ENCODE results near the gene TMCC2.
"Not testable (repeated sequence)": the region's sequence is repeated elsewhere in the genome, so short reads cannot be mapped to it uniquely, and the experiment has no call there.

Gene TMCC2, protein sequence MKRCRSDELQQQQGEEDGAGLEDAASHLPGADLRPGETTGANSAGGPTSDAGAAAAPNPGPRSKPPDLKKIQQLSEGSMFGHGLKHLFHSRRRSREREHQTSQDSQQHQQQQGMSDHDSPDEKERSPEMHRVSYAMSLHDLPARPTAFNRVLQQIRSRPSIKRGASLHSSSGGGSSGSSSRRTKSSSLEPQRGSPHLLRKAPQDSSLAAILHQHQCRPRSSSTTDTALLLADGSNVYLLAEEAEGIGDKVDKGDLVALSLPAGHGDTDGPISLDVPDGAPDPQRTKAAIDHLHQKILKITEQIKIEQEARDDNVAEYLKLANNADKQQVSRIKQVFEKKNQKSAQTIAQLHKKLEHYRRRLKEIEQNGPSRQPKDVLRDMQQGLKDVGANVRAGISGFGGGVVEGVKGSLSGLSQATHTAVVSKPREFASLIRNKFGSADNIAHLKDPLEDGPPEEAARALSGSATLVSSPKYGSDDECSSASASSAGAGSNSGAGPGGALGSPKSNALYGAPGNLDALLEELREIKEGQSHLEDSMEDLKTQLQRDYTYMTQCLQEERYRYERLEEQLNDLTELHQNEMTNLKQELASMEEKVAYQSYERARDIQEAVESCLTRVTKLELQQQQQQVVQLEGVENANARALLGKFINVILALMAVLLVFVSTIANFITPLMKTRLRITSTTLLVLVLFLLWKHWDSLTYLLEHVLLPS

DNA sequence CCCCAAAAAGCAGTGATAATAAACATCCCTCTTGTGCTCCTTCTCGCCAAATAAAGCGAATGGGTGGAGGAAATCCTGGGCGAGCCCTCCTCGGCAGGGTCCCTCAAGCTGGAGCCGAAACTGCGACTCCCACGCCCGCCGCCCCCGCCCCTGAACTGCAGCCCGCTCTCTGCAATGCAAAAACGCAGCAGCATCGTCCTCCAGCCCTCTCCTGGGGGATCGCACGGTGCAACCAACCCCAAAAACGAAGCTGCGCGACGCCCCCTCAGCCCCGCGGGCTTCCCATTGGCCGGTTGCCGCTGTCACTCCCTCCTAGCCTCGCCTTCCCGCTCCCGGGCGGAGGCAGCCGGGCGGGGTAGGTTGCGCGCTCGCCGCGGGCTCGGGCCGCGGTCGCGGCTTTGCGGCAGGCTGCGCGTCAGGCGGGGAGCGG lies at the start of gene TMCC2:
TMCC2 (plus strand) TSS at position 363 of the 430 bp plus-strand sequence. CDS start 619 bp downstream, outside the sequence.
- peak; percentile 55 to 60 for DNase-seq (ENCODE audit: low read depth in 2 of 2, low spot score in 1 of 2)

DNA sequence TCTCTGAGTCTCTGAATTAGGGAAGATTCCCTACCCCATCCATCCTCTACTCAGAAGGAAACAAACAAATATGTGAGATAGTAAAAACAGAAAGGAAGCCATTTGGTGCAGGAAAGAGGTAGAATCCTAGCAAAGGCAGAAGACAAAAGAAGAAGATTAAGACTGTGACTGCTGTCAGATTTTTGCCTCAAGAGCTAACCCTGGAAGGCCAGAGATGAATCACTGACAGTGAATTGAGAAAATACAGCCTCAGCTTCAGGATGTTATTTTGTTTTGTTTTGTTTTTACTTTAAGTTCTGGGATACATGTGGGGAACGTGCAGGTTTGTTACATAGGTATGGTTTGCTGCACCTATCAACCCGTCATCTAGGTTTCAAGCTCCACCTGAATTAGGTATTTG lies 47.9 kb upstream of the TMCC2 start:
- DNase-seq (ENCODE audit: low read depth in 2 of 2, low spot score in 1 of 2): no peak

DNA sequence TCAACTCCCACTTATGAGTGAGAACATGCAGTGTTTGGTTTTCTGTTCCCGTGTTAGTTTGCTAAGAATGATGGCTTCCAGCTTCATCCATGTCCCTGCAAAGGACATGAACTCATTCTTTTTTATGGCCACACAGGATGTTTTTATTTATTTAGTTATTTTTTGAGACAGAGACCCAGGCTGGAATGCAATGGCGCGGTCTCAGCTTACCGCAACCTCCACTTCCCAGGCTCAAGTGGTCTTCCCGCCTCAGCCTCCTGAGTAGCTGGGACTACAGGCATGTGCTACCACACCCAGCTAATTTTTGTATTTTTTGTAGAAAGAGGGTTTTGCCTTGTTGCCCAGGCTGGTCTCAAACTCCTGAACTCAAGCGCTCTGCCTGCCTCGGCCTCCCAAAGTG lies 47.4 kb upstream of the TMCC2 start:
- not testable (repeated sequence) for DNase-seq (ENCODE audit: low read depth in 2 of 2, low spot score in 1 of 2)

DNA sequence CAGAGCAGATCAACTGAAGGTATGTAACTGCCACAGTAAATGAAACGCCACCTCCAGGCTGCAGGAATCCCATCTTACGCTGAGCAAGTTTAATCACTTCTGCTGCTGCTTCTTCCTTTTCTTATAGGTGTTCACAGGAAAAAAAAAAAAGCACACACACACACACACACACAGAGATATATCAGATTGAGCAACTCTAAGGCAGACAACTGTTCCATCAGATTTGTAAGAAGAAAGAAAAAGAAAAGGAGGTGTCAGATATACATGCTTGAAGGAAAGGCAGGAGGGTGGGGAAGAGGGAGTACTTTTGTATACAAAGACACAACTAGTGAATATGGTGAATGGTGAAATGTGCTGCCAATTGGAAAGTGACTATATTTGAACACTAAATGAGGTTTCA lies 44.8 kb upstream of the TMCC2 start:
- no peak for DNase-seq (ENCODE audit: low read depth in 2 of 2, low spot score in 1 of 2)

DNA sequence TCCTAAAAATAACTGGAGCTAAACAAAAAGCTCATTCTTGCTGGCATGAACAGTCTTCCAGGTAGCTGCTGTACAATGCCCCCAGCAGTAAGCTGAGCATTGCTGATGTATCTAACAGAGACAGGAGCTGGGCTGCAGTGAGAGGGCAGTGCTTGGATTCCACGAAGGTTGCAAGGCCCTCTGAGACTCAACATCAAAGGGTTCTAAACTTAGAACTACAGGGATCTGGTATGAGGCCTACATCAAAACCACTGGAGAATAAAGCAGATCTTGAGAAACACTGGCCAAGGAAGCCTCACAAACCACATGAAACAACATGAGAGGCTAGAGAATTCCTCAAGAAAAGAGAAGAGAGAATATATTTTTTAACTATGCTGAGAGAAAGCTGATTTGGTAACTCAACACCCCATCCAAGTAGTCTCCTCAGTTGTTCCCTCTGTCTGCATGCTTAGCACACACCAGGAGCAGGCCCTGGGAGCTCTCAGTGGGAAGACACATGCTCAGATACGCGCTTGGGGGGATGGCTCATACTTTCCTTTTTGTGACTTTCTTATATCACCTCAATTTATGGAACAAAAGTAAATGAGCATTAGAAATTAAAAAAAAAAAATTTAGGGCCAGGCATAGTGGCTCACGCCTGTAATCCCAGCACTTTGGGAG lies 43.9 kb upstream of the TMCC2 start:
- DNase-seq (ENCODE audit: low read depth in 2 of 2, low spot score in 1 of 2): no peak

DNA sequence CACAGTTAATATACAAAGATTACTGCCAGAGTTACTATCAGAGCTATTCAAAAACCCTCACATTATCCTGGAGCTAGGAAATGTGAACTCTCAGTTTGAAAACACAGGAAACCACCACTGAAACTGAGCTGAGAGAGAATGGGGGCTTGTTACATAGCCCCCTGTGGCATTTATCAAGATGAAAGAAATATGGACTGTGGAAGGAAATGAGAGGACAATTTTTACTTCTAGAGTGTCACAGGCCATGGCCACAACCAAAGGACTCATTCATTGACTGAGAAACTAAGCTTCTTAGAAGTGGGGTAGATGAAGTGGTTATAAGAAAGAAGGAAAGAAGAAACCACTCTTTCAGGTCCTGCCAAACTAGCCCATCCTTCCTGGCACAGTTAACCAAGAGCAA lies 41.6 kb upstream of the TMCC2 start:
- no peak for DNase-seq (ENCODE audit: low read depth in 2 of 2, low spot score in 1 of 2)

DNA sequence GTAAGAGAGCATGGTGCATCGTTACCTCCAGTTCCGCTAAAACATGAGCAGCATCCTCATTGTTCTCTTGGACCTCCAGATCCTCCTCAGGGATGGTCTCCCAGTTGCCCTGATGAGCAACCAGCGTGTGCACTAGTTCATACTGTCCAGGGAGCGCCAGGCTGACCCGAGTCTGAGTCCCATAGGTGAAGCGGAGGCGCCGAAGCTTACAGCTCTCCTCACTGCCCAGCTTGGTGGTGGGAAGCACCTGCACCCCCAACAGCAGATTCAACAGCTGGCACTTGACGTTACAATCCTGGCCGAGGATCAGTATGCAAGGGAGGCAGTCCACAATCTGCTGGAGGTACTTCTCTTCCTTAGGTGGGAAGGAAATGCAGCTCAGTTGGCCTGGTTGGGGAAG lies 40.3 kb upstream of the TMCC2 start:
- DNase-seq (ENCODE audit: low read depth in 2 of 2, low spot score in 1 of 2): no peak

DNA sequence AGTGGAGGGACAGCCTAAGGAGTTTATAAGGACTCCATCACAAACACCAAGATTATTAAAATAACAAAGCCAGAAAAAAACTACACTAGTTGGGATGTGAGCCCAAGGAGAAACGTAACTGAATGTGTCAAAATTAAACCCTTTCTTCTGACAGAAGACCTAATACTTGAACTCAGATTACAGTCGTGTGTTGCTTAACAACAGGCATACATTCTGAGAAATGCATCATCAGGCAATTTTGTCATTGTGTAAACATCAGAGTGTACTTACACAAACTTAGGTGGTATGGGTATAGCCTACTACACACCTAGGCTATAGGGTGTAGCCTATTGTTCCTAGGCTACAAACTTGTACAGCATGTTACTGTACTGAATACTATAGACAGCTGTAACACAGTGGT lies 39.6 kb upstream of the TMCC2 start:
- no peak for DNase-seq (ENCODE audit: low read depth in 2 of 2, low spot score in 1 of 2)

DNA sequence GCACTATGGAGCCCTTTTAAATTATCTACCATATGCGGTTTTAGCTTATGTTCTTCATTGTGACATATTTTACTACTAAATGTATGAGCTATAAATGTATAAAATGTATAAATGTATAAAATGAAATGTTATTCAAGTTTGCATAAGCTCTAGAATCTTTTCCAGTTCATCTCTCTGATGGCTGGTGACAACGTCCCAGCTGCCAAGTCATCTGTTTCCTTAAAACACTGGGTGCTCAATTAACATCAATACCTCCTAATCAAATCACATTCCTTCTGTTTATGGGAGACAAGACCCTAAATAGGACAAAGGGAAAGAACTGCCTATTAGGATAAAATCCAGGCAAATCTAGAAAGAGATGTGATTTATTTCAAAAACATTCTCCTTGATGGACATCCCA lies 39.1 kb upstream of the TMCC2 start:
- DNase-seq (ENCODE audit: low read depth in 2 of 2, low spot score in 1 of 2): no peak

DNA sequence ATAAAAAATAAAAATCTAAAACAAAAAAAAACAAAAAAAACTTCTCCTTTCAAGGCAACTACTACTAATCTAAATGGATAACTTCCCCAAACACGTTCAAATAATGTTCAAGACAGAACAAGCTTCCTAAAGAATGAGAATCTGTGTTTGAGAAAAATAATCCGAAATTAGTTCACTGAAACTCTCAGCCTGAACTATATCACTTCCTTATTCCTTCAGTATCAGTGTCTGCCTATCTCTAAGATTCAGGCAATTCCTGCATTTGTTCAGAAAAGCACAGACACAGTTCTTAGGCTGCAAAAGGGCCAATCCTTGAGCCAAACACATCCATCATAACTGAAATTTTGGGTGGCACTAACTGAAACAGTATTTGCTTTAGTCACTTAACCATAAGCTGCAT lies 38.6 kb upstream of the TMCC2 start:
- no peak for DNase-seq (ENCODE audit: low read depth in 2 of 2, low spot score in 1 of 2)

DNA sequence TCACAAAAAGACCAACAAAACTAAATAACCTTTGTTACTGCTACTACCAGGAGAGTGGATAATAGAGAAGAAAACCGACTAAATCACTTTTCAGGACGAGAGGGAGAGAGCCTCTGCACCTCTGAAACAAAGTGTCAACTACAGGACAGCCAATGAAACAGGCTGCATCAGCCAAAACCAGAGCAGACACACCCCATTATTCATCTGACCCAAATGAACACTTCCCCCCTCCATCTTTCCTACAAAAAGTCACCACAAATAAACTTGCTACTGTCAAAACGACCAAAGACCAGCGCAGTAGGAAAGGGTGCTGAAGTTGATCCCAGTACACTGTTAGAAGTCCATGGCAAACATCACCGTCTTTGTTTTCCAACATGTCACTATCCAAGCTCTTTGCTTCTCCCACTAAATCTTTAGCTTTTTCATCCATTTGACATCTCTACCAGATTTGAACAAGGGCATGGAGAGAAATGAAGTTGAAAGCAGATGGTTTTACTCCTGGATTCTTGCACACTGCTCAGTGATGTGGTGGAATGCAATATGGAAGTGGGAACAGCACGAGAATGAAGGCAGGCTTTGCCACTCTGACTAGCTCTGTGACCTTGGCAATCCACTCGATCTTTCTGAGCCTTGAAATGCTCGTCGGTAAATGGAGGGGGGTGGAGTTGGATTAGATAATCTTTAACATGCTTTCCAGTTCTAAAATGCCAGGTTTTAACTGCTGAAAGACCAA lies 36.7 kb upstream of the TMCC2 start:
- DNase-seq (ENCODE audit: low read depth in 2 of 2, low spot score in 1 of 2): no peak

DNA sequence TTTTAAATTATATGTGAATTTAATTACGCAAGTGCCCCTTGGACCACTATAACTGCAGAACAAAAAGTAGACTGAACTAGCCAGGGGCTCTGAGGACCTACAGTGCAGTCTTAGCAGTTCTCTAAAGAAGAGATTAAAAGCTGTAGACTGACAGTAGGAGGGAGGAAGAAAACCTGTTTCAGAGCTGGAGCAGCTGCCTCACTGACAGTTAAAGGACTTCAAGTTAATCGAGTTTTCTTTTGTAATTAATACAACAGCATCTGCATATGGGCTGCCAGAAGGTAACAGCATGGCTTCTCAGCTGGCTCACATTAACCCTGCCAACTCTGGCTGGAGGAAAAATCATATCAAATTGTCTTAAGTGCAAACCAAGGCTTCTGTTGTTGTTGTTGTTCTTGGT lies 36.1 kb upstream of the TMCC2 start:
- no peak for DNase-seq (ENCODE audit: low read depth in 2 of 2, low spot score in 1 of 2)

DNA sequence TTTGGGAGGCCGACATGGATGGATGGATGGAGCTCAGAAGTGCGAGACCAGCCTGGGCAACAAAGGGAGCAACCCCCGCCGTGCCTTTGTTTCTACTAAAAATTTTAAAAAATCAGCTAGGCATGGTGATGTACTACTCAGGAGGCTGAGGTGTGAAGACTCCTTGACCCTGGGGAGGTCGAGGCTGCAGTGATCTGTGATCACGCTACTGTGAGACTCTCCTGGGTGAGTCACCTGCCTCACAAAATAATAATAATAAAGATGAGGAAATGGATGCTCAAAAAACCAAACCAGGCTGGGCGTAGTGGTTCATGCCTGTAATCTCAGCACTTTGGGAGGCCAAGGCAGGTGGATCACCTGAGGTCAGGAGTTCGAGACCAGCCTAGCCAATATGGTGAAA lies 35.5 kb upstream of the TMCC2 start:
- no peak for DNase-seq (ENCODE audit: low read depth in 2 of 2, low spot score in 1 of 2)

DNA sequence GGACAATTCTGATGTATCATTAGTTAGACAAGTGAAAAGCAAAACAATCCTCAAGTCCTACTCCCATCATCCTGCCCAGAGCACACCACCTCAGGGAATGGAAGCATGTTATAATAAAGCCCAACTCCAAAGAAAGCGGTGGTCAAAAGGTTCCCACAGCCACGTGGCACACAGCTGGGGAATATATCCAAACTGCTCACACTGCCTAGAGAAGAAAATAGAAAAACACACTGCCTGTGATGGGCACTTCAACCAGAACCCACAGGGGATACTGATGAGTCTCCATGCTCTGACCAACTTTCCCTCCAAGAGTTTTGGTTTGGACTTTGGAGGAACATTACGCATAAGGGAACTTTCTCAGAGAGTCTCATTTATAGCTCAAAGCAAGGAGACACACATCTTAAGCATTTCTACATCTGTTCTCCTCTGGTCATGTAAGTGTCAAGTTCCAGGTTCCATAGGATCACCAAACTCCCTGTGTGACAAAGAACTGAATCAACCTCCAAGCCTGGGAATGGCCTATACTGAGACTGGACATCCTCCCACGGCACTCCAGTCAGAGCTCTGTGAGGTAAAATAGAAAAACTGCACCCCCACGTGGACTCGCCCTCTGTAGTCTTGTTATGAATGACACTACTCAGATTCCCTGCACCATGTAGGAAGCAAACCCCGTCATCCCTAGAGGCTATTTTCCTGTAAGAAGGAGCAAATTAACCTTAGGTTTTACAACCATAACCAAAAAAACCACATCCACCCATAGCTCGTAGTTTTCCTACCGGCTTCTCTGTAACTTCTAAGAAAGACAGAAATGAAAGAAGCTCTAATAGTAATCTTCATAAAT lies 28.4 kb upstream of the TMCC2 start:
- no peak for DNase-seq (ENCODE audit: low read depth in 2 of 2, low spot score in 1 of 2)

DNA sequence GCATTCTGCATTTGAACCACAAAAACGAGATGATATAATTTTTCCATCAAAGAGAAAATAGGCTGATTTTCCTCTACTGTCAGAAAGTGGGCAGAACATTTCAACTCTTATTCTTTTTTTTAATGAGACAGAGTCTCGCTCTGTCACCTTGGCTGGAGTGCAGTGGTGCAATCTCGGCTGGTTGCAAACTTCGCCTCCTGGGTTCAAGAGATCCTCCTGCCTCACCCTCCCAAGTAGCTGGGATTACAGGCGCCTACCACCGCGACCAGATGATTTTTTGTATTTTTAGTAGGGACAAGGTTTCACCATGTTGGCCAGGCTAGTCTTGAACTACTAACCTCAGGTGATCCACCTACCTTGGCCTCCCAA lies 27.8 kb upstream of the TMCC2 start:
- DNase-seq (ENCODE audit: low read depth in 2 of 2, low spot score in 1 of 2): no peak

DNA sequence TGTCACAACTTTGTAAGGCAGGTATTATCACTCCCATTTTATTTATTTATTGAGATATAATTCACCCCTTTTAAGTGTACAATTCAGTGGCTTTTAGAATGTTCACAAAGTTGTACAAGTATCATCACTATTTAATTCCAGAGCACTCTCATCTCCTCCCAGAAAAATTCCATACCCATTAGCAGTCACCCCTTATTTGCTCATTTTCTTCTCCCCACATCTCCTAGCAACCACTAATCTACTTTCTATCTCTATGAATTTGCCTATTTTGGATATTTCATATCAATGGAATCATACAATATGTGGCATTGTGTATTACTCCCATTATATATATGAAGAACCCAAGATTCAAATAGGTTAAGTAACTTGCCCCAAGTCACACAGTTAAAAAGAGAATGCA lies 23.2 kb upstream of the TMCC2 start:
- DNase-seq (ENCODE audit: low read depth in 2 of 2, low spot score in 1 of 2): no peak

DNA sequence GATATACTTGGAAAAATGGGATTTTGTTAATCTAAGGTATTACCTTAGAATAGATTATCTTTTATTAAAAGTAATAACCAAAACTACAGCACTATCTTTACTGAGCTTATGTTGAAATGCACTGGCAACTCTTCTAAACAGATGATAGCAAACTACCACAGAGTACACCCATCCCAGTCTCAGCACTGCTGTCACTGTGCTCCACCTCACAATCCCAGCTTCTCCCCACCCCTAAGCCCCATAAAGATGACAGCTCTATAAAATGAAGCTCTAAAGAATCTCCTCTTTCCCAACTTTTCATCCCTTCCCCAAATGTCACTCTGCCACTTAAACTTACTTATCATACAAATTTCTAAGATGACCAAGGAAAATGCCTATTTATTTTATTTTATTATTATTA lies 22.7 kb upstream of the TMCC2 start:
- no peak for DNase-seq (ENCODE audit: low read depth in 2 of 2, low spot score in 1 of 2)

DNA sequence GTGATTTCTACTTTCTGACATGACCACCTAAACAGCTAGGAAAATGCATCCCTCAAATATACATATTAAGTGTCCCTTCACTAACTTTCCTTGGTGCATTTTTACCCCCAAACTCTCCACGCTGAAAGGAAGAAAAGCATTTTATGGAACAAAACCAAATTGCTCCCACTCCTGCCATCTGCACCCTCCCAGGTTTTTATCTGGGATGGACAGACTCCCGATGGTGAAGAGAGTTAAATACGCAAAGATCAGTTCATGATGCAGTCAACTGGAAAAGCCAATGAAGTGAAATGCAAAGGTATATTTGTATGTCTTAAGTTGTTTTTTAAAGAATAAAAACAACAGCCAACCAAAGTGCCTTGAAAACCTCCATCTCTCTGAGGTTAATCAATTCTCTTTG lies 18.9 kb upstream of the TMCC2 start:
- DNase-seq (ENCODE audit: low read depth in 2 of 2, low spot score in 1 of 2): no peak

DNA sequence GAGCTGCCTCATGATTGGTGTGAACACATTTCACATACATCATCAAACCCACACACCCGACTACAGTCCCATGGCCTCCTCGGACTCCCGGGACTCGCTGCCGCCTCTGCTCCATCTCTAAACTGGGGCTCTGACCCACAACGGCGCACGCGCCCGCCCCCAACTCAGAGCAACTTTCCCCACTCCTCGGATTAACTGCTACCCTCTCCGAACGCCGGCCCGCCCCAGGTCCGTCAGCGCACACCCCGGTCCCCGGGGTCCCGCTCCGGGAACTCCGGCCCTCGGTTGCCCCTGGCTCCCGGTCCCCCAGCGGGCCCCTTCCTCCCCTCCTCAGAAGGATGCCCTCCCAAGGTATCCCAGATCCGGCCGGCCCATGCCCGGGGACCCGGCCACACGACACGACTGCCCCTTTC lies 17.0 kb upstream of the TMCC2 start:
- no peak for DNase-seq (ENCODE audit: low read depth in 2 of 2, low spot score in 1 of 2)

DNA sequence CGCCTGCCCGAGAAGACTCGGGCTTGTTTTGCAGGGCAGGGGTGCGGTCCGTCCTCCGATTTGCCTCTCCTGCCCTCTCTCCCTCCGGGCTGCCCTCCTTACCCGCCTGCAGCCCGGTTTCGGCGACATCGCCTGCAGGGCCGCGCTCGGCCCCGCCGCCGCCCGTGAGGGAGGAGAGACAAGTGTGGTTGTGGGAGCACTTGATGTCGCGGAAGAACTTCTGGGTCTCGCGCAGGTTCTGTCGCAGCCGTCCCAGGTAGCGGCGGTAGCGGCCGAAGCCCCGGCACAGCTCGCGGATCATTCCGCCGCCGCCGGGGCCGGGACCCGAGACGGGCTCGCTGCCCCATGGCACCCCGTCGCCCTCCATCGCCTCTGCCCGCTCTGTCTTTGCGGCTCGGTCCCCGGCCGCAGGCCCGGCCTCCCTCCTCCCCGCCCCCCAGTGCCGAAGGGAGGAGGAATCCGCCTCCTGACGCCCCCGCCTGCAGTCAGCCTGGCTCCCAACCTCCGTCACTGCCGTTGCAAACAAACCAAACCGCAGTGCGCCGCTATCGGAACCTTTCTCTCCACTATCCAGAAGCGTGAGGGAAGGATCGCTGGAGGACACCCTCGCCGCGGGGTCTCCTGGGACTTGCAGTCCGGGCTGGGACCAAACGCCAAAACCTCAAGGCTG lies 16.4 kb upstream of the TMCC2 start, which contains the start of gene DSTYK:
DSTYK (minus strand) TSS at position 534 of the 670 bp plus-strand sequence; CDS start at position 367, 167 bp downstream.
- DNase-seq (ENCODE audit: low read depth in 2 of 2, low spot score in 1 of 2): peak; percentile 71 to 83
